Right lobe of liver (tissue), 4 donors: Measurements from ENCODE around the gene DEF6.

Source experiments
- POLR2A ChIP-seq: fragments of 450-650 bp; IDR thresholded peaks from one replicate; pipeline ENCODE4 v1.6.1; 2017; ENCODE audit warnings: antibody characterized with exemption, mild to moderate bottlenecking
- TF ChIP-seq, protein P1 (sequence below), 4 donors: fragments of 200-600 bp in 3 of 4; fragments of 450-650 bp in 1 of 4; IDR thresholded peaks; one replicate each; pipeline versions ENCODE4 v1.5.1 to v1.8.0; 2016 to 2022; ENCODE audit warnings: antibody characterized with exemption in 4 of 4, mild to moderate bottlenecking in 2 of 4
- donor health status: DM: no; HTN: no; CAD: no.
- donor health status: DM: no; HTN: no; CAD: no.
- donor health status: DM: no; HTN: yes; CAD: no.

- TF ChIP-seq, protein P1, sequence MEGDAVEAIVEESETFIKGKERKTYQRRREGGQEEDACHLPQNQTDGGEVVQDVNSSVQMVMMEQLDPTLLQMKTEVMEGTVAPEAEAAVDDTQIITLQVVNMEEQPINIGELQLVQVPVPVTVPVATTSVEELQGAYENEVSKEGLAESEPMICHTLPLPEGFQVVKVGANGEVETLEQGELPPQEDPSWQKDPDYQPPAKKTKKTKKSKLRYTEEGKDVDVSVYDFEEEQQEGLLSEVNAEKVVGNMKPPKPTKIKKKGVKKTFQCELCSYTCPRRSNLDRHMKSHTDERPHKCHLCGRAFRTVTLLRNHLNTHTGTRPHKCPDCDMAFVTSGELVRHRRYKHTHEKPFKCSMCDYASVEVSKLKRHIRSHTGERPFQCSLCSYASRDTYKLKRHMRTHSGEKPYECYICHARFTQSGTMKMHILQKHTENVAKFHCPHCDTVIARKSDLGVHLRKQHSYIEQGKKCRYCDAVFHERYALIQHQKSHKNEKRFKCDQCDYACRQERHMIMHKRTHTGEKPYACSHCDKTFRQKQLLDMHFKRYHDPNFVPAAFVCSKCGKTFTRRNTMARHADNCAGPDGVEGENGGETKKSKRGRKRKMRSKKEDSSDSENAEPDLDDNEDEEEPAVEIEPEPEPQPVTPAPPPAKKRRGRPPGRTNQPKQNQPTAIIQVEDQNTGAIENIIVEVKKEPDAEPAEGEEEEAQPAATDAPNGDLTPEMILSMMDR (IDR thresholded peaks at IDR 0.05), result no peak
- TF ChIP-seq POLR2A, result no peak
Observed at GRCh38 chr6:35300848-35301247, 3.2 kb downstream of the DEF6 start.
